A673 (cell line): ENCODE measurements around the gene BMPR1A.

Experiments
- EZH2 ChIP-seq: fragments of 200-600 bp; sonication (generic); IDR thresholded peaks from 2 replicates; pipeline ENCODE4 v1.6.1; 2017; ENCODE audit warnings: borderline replicate concordance, low read depth, mild to moderate bottlenecking, mixed read lengths, antibody characterized with exemption, low read length; ENCODE audit not compliant: poor library complexity, severe bottlenecking
- TF ChIP-seq, protein P1 (sequence below): fragments of 300-800, 200-600 bp; sonication (generic); conservative IDR thresholded peaks from 2 replicates; pipeline ENCODE4 v1.5.1; 2017; ENCODE audit warnings: low read depth, mild to moderate bottlenecking, antibody characterized with exemption, low read length, moderate library complexity, mixed read lengths

DNA sequence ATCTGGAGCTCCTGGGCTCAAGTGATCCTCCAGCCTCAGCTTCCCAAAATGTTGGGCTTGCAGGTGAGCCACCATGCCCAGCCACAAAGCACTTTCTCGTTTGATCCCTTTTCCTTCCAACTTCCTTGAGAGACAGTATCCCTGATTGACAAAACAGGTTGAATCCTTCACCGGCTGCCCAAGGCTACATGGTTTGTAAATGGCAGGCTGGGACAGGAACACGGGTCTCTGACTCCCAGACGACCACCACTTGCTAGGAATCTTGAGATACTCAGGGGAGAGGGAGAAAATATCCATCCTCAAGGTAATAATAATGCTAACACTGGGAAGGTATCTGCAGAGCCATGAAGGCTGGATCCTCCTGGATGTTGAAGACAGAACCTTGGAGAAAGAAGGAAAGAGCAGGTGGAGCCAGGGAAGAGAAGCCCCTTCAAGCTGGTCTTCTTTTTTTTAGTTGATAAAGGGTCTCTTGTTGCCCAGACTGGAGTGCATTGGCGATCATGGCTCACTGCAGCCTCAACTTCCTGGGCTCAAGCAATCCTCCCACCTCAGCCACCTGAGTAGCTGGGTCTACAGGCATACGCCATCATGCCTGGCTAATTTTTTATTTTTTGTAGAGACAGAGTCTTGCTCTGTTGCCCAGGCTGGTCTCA is 181.2 kb downstream of the BMPR1A start:
- TF ChIP-seq, protein P1, sequence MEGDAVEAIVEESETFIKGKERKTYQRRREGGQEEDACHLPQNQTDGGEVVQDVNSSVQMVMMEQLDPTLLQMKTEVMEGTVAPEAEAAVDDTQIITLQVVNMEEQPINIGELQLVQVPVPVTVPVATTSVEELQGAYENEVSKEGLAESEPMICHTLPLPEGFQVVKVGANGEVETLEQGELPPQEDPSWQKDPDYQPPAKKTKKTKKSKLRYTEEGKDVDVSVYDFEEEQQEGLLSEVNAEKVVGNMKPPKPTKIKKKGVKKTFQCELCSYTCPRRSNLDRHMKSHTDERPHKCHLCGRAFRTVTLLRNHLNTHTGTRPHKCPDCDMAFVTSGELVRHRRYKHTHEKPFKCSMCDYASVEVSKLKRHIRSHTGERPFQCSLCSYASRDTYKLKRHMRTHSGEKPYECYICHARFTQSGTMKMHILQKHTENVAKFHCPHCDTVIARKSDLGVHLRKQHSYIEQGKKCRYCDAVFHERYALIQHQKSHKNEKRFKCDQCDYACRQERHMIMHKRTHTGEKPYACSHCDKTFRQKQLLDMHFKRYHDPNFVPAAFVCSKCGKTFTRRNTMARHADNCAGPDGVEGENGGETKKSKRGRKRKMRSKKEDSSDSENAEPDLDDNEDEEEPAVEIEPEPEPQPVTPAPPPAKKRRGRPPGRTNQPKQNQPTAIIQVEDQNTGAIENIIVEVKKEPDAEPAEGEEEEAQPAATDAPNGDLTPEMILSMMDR = no peak
- TF ChIP-seq EZH2 = no peak
